HG02759 (cell line): Measurements from ENCODE around the gene ZNF423.

ENCODE experiments used
- ATAC-seq: cut with Tn5 transposase; IDR thresholded peaks from one replicate; pipeline ENCODE4 v1.9.1; 2021; ENCODE audit warnings: mild to moderate bottlenecking, moderate library complexity; ENCODE audit not compliant: unreplicated experiment

The ZNF423 gene

DNA sequence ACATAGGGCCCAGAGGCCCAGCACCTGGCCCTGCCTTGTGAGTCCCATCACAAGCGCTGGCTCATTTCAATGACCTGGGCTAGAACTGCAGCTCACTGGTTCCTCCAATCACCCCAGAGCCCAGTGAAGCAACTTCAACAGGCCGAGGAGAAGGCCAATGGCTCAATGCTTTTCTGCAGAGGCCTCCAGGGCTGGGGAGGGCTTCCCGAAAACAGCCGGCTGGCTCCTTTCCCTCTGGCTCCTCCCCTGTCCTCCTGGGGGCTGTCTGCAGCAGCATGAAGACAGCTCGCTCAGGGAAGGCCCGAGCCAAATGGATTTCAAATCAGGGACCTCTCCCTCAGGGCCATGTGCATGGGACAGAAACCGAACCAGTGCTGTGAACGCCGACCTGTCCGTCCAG lies 121.6 kb downstream of the ZNF423 start:
- no peak for ATAC-seq

DNA sequence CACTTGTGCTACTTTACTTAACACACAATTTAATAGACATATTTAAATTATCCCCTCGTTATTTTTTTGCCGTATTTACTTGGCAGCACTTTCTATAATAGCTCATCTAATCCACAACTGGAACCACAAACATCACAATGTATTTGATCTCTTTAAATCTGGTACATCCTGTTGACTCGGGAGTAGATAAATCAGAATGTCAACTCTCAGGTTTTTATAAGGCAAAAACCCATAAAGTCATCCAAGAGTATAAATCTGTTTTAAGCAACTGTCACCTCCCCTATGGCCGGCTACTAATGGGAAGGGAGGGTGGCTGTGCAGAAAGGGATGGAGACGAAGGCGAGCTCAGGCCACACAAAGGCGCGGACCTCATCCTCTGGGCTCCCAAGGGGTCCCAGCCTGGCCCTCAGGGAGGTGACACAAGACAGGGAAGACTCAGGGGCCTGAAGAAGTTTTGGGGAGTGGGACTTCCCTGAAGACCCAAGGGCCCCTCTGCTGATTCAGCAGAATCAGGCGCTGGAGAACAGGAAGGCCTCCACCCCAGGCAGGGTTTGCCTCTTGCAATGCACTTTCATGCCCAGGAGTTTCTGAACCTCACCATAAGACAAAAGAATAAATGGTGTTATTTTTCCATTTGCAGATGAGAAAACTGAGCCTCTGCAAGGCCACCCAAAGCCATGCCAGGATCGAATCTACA lies 122.5 kb downstream of the ZNF423 start:
- no peak for ATAC-seq

DNA sequence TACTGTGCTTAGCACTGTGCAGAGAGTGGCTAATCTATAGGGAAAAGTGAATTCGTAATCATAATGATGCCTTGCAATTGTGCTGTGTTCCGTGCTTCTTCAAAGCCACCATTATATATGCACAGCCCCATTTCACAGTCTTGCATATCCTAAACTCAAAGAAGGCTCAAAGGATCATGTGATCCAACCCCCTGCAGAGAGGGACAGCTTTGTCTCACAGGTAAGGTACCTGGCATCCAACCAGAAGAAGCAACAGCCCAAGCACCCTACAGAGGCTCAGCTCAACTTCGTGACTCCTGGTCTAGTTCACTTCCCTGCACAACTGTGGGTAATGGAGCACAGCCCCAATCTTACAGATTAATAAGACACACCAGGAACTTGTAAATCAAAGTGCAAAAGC lies 124.0 kb downstream of the ZNF423 start:
- ATAC-seq = no peak

DNA sequence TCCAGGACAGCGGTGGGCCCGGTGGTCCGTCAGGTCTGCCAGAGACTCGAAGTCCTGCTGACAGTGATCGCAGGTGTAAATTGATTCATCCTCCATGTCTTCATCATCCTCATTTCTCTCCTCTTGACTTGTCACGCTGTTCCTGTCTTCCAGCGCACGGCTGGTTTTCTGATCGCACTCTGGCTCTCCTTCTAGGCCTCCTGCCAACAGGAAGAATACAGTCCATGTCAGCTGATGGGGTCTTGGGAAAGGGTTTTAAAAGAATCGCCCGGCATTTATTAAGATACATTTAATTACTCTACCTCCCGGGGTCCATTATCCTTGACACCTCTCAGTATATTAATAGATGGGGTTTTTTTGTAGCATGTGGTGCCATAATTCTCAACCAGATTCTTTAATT lies 125.1 kb downstream of the ZNF423 start:
- no peak for ATAC-seq

DNA sequence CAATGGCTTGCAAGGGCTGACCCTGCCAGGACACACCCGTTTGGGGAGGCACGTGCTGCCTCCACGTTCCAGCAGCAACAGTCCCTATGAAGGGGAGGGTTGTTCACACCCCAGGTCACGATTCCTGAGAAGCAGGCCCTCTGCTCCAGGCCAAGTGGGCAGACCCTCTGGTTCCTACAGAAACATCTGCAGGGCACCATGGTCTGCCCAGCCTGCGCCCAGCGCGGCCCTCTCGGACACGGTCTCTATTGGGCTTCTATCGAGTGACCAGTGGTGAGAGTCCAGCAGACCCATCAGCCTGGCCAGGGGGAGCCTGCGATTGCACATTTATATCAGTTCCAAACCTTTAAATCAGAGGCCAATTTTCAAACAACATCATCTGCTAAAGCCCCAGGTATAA lies 128.3 kb downstream of the ZNF423 start:
- no peak for ATAC-seq

DNA sequence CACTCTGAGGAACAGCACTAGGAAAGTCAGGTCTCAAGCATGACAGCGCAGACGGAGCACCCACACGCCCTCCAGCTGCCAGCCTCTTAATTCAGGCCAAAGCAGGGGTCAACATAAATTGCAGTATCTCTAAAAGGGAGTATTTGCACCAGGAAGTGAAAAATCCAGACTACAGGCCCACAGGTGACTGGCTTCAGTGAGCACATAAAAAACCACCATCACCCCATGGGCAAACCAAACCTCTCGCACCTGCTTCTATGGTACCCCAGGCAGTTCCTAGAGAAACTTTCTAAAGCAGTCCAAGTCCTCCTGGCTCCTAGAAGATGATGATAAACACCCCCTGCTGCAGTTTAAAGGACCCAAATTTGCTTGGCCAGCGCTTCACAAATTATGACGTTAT lies 129.8 kb downstream of the ZNF423 start:
- no peak for ATAC-seq

DNA sequence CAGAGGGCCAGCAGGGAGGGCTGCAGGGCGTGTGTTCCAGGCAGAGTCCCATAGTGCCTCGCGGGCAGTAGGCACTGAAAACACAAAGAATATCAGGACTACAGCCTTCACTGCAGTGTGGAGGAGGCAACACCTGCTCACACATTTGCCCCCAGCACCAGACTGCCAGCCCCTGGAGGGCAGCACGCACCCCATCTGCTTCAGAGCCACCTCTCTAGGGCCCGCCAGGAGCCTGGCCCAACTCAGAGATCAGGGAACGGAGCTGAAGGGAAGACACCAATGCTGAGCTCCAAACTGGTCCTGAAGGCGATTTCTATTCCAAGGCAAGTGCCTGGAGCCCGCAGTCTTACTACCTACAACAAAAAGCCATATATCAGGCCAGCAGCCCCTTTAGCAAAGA lies 130.3 kb downstream of the ZNF423 start:
- no peak for ATAC-seq

DNA sequence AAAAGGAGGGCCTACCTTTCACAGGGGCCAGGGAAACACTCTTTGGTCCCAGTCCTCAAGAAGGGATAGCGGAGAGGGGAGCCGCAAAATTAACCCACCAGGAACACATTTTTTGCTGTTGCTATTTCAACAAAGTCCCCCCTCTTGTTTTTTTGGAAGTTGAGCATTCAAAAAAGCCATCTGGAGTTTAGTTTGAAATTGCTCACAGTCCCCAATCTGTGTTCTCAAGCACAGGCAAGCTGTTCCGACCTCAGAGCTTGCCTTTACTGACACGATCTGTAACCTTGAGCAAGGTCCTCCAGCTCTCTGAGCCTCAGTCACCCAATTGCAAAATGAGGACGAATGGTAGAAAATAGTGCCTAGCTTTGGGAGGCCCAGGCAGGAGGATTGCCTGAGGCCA lies 131.1 kb downstream of the ZNF423 start:
- ATAC-seq = no peak

DNA sequence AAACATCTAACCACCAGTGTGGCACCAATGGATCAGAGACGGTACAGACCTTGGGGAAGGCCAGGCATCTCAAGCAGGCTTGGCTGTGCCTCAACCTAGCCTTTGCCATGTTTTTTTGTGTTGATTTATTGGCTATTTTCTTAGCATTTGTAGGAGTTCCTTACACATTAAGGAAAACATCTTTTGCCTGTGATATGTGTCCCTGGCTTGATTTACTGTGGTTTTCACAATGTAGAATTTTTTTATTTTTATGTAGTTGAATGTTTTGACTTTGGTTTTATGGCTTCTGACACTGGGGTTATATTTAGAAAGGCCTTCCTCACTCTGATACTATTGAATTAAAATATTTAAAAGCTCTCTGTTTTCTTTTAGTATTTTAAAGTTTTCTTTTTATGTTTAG lies 132.6 kb downstream of the ZNF423 start:
- no peak for ATAC-seq

DNA sequence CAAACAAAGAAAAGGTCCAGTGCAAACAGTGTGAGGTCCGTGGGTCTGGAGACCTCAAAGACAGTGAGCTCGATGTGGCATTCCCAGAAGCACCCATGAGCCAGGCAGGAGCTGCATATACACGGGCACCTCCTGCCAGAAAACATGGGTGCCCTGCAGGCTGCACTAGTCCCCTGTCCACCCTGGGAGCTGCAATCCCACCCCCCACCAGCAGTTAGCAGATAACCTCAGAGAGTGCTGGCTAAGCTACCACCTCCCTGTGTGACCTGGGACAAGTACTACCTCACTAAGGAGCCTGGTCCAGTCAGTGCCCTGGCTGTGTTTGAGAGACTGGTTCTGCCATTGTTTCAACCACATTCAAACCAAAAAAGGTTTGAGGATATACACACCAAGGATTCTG lies 135.7 kb downstream of the ZNF423 start:
- ATAC-seq = no peak

DNA sequence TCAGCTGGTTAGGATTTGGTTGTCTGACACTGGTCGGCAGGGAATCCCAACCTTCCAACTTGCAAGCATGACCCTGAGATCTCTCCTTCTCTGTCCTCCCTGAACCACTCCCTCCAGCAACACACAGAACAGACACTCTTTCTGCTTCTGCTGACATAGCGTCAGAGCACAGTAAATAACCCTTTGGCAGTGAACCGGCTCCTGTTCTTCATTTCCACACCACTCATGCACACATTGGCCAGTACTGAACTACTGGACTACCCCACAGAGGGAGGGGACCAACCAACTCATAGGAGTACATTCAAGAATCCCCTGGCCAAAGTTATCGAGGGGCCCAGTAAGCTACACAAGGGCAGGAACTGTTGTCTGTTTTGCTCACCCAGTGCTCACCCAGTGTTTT lies 138.2 kb downstream of the ZNF423 start:
- ATAC-seq = no peak

DNA sequence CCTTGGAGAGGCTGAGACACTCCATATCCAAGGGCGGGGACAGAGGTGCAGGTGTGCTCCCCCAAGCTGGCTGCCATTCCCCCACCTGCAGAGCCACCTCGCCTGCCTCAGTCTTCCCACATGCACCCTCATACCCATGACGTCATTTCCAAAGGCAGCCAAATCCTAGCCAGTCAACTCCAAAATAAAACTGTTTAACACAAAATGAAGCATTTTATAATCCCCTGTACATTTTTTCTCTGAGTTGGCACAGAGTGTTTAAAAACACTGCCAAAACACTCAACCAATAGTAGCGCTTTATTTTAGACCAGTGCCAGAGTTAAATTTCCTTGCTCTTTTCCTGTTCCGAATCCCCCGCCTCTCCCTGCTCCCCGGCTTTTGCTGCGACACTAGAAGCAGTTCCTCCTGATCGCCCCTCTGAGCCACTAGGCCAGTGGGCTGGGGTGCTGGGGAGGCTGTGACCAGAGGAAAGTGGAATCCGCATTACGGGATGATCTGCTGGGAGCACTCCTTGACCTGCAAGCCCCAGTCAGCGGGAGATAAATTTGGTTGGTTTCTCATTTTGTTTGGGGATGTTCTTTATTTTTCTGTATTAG lies 139.5 kb downstream of the ZNF423 start:
- ATAC-seq = no peak

DNA sequence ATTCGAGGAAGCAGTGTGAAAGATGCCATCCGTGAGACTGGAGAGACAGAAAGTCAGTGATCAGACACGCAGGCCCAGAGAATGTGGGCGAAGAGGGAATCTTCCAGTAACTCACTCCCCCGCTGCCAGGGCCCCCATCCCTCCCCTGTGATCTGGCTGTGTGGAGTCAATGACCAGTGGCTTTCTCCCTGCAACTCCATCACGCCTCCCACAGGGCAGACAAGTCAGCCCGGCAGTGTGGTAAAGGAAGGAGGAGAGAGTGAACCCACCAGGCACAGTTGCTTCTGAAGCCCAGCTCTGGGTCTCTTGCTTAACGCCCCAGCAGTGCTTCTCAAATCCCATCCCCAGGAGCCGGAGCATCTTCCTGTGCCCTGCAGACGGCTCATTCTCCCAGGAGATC lies 142.1 kb downstream of the ZNF423 start:
- ATAC-seq = no peak

DNA sequence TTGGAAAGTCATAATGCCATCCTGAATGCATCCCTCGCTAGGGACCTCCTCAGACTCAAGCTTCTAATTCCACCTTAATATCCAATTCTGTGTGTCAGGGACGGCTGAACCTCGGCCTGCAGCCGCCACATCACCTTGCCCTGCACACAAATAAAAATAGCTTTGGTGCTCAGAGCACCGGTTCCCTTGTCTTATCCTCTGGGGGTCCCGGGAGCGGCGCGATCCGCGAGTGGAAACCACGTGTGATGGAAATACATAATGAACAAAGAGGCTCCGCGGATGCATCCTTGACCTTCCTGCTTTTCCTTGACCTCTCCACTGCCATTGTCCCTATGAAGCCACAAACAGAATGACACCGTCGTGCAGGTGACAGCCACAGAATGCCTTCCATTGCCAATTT lies 143.4 kb downstream of the ZNF423 start:
- no peak for ATAC-seq

DNA sequence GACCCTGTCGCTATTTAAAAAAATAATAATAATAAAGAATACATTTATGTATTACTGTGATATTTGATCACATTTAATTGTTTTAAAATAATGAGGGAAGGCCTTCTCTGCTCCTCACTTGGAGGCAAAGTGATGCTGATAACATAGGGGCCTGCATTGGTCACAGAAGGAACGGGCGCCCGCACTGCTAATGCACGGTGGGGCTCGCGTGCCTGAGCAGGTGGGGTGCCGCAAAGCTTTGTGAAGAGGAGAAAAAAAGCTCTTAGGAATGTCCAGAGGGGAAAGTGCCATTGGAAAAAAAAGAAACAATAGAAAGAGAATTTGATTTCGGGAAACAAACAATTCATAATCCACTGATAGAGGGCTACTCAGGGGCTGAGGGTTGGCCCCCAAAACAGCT lies 143.8 kb downstream of the ZNF423 start:
- ATAC-seq = no peak

DNA sequence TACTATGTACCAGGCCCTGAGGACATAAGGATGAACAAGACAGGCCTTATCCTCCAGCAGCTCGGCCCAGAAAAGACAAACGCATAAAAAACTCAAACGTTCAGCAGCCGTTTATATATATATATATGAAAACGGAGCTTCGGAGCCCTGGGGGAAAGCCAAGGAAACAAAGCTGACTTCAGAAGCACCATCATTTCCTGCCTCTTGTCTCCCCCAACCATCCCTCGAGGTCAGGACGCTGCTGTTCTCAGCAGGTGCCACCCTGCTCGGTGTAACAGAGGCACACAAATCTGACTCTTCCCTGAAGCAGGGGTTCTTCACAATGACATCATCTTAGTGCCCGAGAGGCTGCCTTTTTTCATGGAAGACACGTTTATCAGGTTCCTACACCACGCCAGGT lies 146.9 kb downstream of the ZNF423 start:
- ATAC-seq = no peak

DNA sequence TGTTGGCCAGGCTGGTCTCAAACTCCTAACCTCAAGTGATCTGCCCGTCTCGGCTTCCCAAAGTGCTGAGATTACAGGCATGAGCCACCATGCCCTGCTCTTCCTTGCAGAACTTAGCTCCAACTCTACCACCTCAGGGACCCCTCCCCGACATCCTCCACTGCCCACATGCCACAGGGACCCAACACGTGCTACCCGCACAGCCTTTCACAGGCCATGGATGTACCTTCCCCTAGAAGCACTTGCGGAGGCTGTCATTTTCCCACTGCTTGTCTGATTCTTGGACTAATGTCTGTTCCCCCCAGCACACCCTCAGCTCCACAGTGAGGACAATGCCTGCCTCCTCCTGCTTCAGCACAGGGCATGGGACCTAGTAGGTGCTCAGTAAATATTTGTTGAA lies 147.4 kb downstream of the ZNF423 start:
- no peak for ATAC-seq

DNA sequence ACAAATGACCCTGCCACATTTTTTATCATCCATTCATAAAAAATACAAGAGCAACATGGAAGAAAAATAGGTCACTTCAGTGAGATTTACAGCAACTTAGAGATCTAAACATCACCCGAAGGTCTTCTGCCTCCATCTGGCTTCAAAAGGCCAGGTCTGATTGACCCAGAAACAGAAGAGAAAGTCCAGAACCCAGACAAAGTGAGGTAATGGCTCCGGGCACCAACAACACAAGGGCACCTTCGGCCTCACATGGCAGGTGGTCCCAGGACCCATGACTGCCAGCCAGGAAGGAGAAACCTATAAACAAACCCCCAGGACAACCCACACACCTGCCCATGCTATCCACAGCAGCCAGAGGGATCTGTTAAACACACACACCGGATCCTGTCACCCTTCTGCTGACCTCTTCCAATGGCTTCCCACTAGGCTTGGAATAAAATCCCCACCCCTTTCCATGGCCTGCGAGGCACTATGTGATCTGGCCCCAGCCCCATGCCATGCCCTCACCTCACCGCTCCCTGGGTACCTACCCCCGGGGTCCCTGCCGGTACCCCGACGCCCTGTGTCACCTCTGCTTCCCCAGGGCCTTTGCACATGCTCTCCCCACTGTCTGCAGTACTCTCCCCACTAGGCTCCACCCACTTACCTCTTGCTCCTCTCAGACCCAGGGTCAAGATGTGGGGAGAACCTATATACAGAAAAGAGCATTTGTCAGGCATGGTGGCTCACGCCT lies 149.1 kb downstream of the ZNF423 start:
- no peak for ATAC-seq

DNA sequence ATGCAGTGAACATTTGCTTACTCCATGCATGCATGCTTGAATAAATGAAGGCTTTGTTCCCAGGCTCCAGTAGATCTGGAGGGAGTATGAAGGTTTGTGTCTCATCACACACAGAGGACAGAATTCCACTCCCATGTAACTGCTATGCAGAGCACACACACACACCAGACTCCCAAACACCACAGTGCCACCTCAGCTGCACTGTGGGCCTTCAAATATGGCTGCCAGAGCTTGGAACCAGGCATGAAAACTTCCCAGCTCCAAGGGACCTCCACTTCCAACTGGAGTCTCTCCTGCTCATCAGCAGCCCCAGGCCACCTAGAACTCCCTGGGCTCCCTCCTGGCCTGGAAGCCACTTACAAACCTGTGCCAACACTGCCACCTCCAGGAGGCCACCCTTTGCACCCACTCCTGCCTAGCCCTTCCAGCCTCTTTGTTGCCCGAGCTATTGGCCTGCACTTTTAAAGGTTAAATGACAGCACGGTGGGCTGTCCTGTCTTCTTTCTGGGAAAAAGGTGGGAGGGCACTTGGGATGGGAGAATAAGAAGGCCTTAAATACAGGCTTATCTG lies 151.2 kb downstream of the ZNF423 start:
- ATAC-seq = no peak

DNA sequence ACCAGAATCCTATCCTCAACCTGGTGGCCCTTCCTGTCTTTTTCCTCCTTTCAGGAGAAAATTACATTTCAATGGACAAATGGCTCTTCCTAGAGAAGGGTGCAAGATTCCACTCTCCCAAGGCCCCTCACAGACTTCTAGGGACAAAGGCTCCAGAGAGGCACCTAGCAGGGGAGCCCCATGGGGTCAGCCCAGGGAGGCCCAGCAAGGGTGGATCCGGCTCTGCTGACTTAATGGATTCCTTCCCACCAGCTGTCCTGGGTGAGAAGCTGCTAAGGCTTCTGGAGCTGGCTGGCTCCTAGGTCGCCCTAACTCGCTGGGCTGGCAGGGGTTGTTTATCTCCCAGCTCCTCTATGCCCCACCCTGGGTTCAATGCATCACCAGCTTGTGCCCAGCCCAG lies 152.4 kb downstream of the ZNF423 start:
- ATAC-seq = no peak

DNA sequence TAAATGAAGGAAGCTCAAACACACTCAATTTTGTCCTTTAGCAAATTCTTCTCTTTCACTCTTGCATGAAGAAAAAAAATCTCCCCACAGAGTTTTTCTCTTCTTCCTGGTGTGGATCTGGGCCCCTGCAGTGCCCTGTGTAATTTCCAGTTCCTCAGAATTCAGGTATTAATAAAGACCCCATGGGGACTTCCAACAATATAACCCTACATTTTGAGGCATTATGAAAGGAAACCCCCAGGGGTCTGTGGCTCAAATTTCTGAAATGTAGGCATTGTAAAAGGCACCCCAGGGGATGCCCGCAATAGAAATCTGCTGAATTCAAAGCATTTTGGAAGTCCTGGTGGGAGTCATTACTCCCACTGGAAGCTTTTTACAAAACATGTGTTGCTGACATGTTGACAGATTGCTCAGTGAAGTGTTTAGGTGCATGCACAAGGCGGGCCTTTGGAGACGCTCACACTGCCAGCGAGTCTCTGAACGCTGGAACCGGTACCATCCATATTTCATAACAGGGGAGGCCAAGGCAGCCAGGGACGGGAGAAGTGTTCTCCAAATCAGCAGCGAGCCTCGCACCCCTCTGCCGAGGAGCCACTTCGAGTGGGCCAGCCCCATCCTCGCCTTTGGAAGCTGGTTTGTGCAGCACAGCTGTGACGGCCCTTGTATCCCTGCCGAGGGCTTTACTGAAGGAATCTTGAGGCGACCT lies 154.0 kb downstream of the ZNF423 start:
- no peak for ATAC-seq
